ENCODE measurements around the gene SLC6A1.

DNA sequence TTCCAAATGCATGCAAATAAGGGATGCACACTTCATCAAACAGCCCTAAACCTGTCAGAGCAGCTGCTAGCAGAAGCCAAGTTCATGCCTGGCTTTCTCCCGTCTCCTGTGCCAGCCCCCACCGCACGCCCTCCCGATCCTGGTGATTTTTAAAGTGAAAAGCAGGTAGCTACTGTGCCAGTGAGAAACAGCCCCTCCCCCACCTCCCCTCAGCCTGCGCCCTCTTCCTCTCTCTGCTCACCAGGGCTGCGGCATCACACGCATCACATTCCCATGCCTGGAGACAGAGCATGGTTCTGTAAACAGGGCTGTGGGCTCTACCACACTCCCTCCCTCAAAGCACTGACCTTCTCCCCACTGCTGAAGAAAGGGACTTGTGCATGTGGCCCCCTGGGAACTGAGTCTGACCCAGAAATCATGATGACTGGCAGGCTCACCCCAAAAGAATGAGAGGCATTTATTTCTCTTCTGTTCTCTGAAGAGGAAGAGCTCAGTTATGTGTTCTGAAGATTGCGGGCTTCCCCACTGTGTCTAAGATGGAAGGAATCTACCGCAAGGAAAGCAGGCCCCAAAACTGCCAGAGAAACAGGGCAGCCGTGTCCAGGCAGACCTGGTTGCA, 14.5 kb upstream of the SLC6A1 start:
- TF ChIP-seq, protein P1, sequence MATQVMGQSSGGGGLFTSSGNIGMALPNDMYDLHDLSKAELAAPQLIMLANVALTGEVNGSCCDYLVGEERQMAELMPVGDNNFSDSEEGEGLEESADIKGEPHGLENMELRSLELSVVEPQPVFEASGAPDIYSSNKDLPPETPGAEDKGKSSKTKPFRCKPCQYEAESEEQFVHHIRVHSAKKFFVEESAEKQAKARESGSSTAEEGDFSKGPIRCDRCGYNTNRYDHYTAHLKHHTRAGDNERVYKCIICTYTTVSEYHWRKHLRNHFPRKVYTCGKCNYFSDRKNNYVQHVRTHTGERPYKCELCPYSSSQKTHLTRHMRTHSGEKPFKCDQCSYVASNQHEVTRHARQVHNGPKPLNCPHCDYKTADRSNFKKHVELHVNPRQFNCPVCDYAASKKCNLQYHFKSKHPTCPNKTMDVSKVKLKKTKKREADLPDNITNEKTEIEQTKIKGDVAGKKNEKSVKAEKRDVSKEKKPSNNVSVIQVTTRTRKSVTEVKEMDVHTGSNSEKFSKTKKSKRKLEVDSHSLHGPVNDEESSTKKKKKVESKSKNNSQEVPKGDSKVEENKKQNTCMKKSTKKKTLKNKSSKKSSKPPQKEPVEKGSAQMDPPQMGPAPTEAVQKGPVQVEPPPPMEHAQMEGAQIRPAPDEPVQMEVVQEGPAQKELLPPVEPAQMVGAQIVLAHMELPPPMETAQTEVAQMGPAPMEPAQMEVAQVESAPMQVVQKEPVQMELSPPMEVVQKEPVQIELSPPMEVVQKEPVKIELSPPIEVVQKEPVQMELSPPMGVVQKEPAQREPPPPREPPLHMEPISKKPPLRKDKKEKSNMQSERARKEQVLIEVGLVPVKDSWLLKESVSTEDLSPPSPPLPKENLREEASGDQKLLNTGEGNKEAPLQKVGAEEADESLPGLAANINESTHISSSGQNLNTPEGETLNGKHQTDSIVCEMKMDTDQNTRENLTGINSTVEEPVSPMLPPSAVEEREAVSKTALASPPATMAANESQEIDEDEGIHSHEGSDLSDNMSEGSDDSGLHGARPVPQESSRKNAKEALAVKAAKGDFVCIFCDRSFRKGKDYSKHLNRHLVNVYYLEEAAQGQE (IDR thresholded peaks at IDR 0.05; ENCODE audit: low read depth), result no peak
- TF ChIP-seq POLR2A (IDR thresholded peaks at IDR 0.05; ENCODE audit: borderline replicate concordance, extremely low read depth, insufficient read depth, insufficient read length) (no peak), EZH2 (IDR thresholded peaks at IDR 0.05) (no peak)
- TF ChIP-seq, protein P2, sequence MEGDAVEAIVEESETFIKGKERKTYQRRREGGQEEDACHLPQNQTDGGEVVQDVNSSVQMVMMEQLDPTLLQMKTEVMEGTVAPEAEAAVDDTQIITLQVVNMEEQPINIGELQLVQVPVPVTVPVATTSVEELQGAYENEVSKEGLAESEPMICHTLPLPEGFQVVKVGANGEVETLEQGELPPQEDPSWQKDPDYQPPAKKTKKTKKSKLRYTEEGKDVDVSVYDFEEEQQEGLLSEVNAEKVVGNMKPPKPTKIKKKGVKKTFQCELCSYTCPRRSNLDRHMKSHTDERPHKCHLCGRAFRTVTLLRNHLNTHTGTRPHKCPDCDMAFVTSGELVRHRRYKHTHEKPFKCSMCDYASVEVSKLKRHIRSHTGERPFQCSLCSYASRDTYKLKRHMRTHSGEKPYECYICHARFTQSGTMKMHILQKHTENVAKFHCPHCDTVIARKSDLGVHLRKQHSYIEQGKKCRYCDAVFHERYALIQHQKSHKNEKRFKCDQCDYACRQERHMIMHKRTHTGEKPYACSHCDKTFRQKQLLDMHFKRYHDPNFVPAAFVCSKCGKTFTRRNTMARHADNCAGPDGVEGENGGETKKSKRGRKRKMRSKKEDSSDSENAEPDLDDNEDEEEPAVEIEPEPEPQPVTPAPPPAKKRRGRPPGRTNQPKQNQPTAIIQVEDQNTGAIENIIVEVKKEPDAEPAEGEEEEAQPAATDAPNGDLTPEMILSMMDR (IDR thresholded peaks at IDR 0.05 in 2 of 3, conservative IDR thresholded peaks at IDR 0.05 in 1 of 3; ENCODE audit: borderline replicate concordance in 1 of 3, insufficient read depth in 1 of 3, low read depth in 2 of 3, low read length in 2 of 3), result no peak

All from HCT116 (cell line).